Measurements from ENCODE around the gene TRIM73.
"Not testable (repeated sequence)": the region's sequence is repeated elsewhere in the genome, so short reads cannot be mapped to it uniquely, and the experiment has no call there.

GRCh38 chr7:75419693-75420092, 24.3 kb downstream of the TRIM73 start:
- not testable (repeated sequence) for TF ChIP-seq CTCF (conservative IDR thresholded peaks at IDR 0.05; ENCODE audit: low read depth, low read length); EZH2phosphoT487 (IDR thresholded peaks at IDR 0.05; ENCODE audit: borderline replicate concordance, low read length); EZH2 (IDR thresholded peaks at IDR 0.05; ENCODE audit: low read length, unreplicated experiment)

Data from PC-3 (cell line).